ENCODE results near the gene IFT20. TPM values are rescaled to one million over a fixed set of nuclear protein-coding genes. Genes with fewer than 3 reads are reported as not detected.

Gene IFT20
- total RNA-seq, 1 experiment from 2014 or later, result 25.4 TPM

DNA sequence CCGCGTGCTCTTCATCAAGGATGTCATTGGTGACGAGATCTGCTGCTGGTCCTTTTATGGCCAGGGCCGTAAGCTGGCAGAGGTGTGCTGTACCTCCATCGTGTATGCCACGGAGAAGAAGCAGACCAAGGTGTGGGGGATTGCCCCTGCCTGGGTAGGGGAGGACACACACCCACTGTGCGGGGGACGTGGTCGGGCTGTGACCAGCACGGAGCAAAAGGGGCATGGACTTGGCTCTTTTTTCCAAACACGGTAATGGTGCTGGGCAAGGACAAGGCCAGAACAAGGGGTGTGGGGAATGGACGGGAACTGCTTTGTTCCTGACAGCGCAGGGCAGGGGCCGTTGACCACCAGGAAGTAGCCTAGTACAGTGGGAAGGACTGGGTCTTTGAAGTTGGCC, 7.0 kb upstream of the IFT20 start:
- in situ Hi-C loops (cut with HindIII; ENCODE audit: low pct_unique_long_range_greater_than_20kb, low sequenced_read_pairs), result no loop called here
- intact Hi-C loops (cut with micrococcal nuclease; ENCODE audit: unreplicated experiment), result no loop called here
- H3K4me1 ChIP-seq (ENCODE audit: control insufficient read depth, insufficient read depth, low read length), result peaks cover 25% of the 10 kb centered on the region
- BruUV-seq (replicated peaks), result no TSS peak
- DNase-seq (ENCODE audit: low read depth, low spot score) (no peak), ATAC-seq (no peak)
- H3K4me3 ChIP-seq (ENCODE audit: low read depth in 2 of 2, low read length in 2 of 2), result no peak overlapping the region
- ChIA-PET POLR2A (no interaction called here), CTCF (no interaction called here)
- H3K9me3 ChIP-seq (ENCODE audit: control insufficient read depth, insufficient read depth, low read depth, low read length), result no peaks in the 10 kb centered on the region
- H3K36me3 ChIP-seq (ENCODE audit: control insufficient read depth, insufficient read depth, low read length), result peaks cover 2% of the 10 kb centered on the region; the same call in 1 of the 2 replicates
- H3K27ac ChIP-seq (ENCODE audit: low read length), result no peak overlapping the region
- TF ChIP-seq POLR2AphosphoS5 (IDR thresholded peaks at IDR 0.05; ENCODE audit: low read depth, low read length) (no peak), SIN3A (IDR thresholded peaks at IDR 0.05; ENCODE audit: borderline replicate concordance, insufficient read depth, low read depth, low read length) (no peak), TCF7L2 (IDR thresholded peaks at IDR 0.05; ENCODE audit: low read depth, low read length) (no peak)
- TF ChIP-seq, protein P1, sequence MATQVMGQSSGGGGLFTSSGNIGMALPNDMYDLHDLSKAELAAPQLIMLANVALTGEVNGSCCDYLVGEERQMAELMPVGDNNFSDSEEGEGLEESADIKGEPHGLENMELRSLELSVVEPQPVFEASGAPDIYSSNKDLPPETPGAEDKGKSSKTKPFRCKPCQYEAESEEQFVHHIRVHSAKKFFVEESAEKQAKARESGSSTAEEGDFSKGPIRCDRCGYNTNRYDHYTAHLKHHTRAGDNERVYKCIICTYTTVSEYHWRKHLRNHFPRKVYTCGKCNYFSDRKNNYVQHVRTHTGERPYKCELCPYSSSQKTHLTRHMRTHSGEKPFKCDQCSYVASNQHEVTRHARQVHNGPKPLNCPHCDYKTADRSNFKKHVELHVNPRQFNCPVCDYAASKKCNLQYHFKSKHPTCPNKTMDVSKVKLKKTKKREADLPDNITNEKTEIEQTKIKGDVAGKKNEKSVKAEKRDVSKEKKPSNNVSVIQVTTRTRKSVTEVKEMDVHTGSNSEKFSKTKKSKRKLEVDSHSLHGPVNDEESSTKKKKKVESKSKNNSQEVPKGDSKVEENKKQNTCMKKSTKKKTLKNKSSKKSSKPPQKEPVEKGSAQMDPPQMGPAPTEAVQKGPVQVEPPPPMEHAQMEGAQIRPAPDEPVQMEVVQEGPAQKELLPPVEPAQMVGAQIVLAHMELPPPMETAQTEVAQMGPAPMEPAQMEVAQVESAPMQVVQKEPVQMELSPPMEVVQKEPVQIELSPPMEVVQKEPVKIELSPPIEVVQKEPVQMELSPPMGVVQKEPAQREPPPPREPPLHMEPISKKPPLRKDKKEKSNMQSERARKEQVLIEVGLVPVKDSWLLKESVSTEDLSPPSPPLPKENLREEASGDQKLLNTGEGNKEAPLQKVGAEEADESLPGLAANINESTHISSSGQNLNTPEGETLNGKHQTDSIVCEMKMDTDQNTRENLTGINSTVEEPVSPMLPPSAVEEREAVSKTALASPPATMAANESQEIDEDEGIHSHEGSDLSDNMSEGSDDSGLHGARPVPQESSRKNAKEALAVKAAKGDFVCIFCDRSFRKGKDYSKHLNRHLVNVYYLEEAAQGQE (IDR thresholded peaks at IDR 0.05; ENCODE audit: insufficient read depth in 1 of 2, low read depth in 2 of 2, low read length in 1 of 2), result no peak
- TF ChIP-seq, protein P2, sequence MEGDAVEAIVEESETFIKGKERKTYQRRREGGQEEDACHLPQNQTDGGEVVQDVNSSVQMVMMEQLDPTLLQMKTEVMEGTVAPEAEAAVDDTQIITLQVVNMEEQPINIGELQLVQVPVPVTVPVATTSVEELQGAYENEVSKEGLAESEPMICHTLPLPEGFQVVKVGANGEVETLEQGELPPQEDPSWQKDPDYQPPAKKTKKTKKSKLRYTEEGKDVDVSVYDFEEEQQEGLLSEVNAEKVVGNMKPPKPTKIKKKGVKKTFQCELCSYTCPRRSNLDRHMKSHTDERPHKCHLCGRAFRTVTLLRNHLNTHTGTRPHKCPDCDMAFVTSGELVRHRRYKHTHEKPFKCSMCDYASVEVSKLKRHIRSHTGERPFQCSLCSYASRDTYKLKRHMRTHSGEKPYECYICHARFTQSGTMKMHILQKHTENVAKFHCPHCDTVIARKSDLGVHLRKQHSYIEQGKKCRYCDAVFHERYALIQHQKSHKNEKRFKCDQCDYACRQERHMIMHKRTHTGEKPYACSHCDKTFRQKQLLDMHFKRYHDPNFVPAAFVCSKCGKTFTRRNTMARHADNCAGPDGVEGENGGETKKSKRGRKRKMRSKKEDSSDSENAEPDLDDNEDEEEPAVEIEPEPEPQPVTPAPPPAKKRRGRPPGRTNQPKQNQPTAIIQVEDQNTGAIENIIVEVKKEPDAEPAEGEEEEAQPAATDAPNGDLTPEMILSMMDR (IDR thresholded peaks at IDR 0.05), result no peak
- no peaks in the 10 kb centered on the region for H3K27me3 ChIP-seq (ENCODE audit: control insufficient read depth, insufficient read depth, low read length)

DNA sequence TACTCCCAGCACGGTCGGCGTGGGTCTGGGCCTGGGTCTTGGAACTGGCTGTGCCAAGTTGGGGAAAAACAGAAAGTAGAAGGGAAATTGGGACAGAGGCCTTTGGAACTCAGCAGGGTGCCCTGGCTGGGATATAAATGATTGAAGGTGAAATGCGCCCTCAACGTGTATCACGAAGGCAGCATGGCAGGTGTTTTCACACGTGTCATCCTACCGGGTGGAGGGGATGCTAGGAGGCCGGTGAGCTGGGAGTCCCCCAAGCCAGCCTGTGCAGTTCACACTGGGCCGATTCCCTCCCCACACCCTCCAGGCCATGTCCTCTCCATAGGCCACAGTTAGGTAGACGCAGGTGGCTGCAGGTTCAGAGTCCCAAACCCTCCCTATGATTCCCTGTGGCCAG, 6.2 kb upstream of the IFT20 start:
- in situ Hi-C loops (cut with HindIII; ENCODE audit: low pct_unique_long_range_greater_than_20kb, low sequenced_read_pairs) (no loop called here), intact Hi-C loops (cut with micrococcal nuclease; ENCODE audit: unreplicated experiment) (no loop called here)
- DNase-seq (ENCODE audit: low read depth, low spot score), result no peak
- Histone ChIP-seq H3K4me1 (ENCODE audit: control insufficient read depth, insufficient read depth, low read length) (peaks cover 21% of the 10 kb centered on the region), H3K27ac (ENCODE audit: low read length) (no peak overlapping the region), H3K9me3 (ENCODE audit: control insufficient read depth, insufficient read depth, low read depth, low read length) (no peaks in the 10 kb centered on the region), H3K4me3 (ENCODE audit: low read depth in 2 of 2, low read length in 2 of 2) (no peak overlapping the region), H3K27me3 (ENCODE audit: control insufficient read depth, insufficient read depth, low read length) (no peaks in the 10 kb centered on the region), H3K36me3 (ENCODE audit: control insufficient read depth, insufficient read depth, low read length) (peaks cover 2% of the 10 kb centered on the region; the same call in 1 of the 2 replicates)
- TF ChIP-seq TCF7L2 (IDR thresholded peaks at IDR 0.05; ENCODE audit: low read depth, low read length), result no peak
- TF ChIP-seq, protein P2 (IDR thresholded peaks at IDR 0.05), result no peak
- POLR2A ChIA-PET, result no interaction called here
- no TSS peak for BruUV-seq (replicated peaks)
- ATAC-seq, result no peak
- CTCF ChIA-PET, result no interaction called here
